NCI-H1930 (cell line): Measurements from ENCODE around the gene RAB6A.

Source experiments
- DNase-seq, 2 experiments: peaks; one replicate each; lab custom pipeline; 2025; lab: John Stamatoyannopoulos, UW

The RAB6A gene

GRCh38 chr11:73653996-73654395 is 106.9 kb downstream of the RAB6A start:
- DNase-seq, result no peak

- DNase-seq, result no peak
Measured at GRCh38 chr11:73652856-73653559, 107.9 kb downstream of the RAB6A start.

DNA sequence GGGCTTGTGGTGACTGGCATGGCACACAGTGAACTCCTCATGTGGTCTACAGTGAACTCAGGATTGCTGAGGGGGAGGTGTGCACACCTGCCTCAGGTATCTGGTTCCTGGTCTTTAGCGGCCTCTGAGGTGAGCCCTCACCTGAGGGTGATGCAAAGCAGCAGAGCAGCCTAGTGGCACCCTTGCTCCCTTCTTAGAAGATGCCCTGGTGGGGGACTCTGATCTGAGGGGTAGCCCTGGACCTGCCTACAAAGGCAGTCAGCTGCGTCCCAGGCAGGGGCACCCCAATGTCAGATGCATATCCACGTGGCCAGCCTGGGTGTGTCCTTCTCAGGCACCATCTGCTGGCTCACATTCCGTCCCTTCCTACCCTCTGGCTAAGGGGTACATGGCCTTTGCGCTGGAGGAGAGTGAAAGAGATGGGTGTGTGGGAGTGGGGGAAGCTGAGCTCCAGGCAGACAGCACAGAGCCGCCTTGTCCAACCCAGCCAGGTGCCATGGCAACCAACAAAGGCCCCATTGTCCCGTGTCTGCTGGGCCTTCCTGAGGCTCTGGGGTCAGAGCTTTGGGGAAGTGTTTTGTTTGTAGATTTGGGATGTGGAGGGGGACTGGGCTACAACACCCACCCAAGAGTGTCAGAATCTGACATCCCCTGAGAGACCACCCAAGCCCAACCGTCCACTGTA is 108.7 kb downstream of the RAB6A start:
- DNase-seq, result no peak

DNA sequence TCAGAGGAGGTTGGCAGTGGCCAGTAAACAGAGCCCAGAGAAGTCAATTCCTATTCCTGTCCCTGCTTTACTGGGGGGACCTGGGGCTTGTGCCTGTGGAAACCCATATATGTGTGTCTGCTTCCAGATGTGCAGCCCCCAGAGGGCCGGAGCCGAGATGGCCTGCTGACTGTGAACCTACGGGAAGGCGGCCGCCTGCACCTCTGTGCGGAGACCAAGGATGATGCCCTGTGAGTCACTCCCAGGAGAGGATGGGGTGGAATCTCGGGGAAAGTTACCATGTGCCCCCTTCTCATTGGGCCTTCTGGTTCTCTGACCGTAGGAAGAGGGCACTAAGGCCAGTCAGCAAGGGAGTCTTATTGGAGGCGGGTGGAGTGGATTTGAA is 109.2 kb downstream of the RAB6A start:
- no peak for DNase-seq

DNA sequence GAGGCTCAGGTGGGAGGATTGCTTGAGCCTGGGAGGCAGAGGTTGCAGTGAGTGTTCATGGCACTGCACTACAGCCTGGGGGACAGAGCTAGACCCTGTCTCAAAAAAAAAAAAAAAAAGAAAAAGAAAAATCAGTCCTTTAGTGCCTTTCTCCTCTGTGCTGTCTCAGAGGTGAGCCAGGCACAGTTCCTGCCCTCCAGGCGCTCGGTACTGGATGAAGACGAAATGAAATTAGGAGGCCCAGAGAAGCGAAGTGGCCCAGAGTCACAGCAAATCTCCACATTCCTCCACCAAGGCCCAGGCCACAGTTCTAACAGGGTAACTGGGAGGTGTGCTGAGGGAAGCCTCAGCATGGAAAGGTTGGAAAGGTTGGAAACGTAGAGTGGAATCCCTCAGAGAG is 109.6 kb downstream of the RAB6A start:
- DNase-seq, result no peak

GRCh38 chr11:73650400-73650799 is 110.5 kb downstream of the RAB6A start:
- DNase-seq, result no peak

GRCh38 chr11:73649206-73649605 is 111.7 kb downstream of the RAB6A start:
- no peak for DNase-seq

- DNase-seq, result no peak
Measured at GRCh38 chr11:73648571-73649046, 112.3 kb downstream of the RAB6A start.

- no peak for DNase-seq
Measured at GRCh38 chr11:73648121-73648520, 112.8 kb downstream of the RAB6A start.

GRCh38 chr11:73647459-73648100 is 113.3 kb downstream of the RAB6A start:
- DNase-seq, result peak; percentile 70 to 80

GRCh38 chr11:73645972-73646631 is 114.8 kb downstream of the RAB6A start, which contains the start of gene PLEKHB1:
Gene PLEKHB1 (plus strand): TSS chr11:73646581. CDS start chr11:73646609, 28 bp downstream.
- DNase-seq, result no peak

GRCh38 chr11:73645121-73645969 is 115.5 kb downstream of the RAB6A start:
- DNase-seq, result no peak

- no peak for DNase-seq
Measured at GRCh38 chr11:73641668-73642067, 119.2 kb downstream of the RAB6A start.

DNA sequence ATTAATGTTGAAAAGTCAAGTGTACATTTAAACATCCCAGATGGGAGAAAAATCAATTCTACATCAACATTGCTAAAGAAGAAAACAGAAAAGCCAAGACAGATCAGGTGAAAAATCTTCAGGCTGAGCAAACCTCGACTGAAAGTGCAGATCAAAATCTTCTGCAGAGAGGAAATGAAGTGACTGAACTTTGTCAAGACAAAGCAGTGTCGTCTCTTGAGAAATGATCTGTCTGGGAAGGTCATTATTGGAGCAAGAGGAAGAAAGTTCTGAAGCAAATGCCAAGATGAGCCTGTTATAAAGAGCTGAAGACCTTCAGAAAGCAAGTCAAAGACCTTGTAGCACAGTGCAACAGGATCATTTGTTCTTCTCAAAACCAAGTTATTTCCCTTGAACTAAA is 120.3 kb downstream of the RAB6A start:
- no peak for DNase-seq

DNA sequence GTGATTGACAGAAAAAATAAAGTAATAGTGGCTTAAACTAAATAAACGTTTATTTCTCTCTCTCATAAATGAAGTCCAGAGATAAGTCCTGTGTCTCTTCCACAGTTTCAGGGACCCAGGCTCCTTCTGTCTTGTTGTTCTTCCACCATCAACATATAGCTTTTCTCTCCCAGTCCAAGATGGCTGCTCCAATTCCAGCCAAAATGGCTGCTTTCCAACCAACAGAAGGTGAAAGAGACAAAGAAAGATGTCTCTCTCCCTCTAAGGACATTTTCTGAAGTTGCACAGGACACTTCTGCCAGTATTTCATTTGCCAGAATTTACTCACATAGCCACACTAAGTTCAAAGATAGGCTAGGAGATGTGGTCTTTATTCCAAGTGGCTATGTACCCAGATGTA is 123.9 kb downstream of the RAB6A start:
- DNase-seq, result no peak

GRCh38 chr11:73636249-73636648 is 124.6 kb downstream of the RAB6A start:
- DNase-seq, result no peak

GRCh38 chr11:73635721-73636120 is 125.2 kb downstream of the RAB6A start:
- DNase-seq, result no peak

- DNase-seq, result no peak
Measured at GRCh38 chr11:73633999-73634398, 126.9 kb downstream of the RAB6A start.

DNA sequence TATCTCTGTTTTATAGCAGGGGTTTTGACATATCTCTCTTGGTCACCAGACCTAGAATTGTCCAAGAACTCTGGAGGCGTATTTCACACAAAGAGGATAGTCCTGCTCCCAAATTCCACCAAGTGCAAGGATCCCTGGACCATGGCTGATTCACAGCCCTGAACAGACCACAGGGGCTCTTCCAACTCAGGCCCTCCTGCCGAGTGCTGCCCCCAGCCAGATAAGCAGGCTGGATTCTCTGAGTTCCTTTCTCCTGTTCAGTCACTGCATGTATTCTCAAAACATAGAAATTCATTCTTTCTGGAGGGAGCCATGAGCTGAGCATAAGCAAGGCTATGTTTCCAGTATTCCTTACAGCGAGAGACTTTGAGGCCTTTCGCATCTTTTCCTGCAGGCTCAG is 127.9 kb downstream of the RAB6A start:
- no peak for DNase-seq

- no peak for DNase-seq
Measured at GRCh38 chr11:73629907-73630306, 131.0 kb downstream of the RAB6A start.

- DNase-seq, result peak; percentile 18 to 54
Measured at GRCh38 chr11:73625696-73626318, 135.1 kb downstream of the RAB6A start.
